ENCODE measurements around the gene AP4B1.

Gene AP4B1

DNA sequence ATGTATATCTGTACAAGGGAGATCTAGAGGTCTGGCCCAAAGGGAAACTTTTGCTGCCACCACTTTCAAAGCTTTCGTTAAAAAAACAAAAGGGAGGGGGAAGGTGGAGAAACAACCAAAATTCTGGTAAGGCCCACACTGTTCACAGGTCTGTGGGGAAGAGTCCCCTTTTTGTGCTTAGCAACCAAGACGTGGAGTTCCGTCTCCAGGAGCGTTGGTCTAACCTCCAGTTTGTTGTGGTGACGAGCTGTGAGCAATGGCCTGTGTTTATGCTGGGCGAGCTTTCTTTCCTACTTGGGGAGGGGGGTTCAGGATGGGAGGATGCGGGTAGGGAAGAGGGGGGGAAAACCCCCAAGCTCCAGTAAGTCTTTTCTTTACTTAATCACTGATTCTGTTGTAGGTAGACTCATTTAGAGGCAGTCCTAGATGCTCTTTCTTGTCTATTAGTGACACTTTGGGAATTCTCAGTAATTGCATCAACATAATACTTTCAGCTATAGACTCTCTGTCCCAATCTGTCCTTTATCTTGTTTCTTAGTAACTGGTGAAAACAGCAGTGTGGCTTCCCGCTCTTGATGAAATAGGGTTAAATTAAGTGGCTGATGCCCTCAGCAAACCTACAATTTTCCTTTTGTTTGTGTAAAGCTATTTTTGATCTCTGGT lies 26.0 kb upstream of the AP4B1 start:
- DNase-seq (ENCODE audit: low read depth): peak; percentile 50

DNA sequence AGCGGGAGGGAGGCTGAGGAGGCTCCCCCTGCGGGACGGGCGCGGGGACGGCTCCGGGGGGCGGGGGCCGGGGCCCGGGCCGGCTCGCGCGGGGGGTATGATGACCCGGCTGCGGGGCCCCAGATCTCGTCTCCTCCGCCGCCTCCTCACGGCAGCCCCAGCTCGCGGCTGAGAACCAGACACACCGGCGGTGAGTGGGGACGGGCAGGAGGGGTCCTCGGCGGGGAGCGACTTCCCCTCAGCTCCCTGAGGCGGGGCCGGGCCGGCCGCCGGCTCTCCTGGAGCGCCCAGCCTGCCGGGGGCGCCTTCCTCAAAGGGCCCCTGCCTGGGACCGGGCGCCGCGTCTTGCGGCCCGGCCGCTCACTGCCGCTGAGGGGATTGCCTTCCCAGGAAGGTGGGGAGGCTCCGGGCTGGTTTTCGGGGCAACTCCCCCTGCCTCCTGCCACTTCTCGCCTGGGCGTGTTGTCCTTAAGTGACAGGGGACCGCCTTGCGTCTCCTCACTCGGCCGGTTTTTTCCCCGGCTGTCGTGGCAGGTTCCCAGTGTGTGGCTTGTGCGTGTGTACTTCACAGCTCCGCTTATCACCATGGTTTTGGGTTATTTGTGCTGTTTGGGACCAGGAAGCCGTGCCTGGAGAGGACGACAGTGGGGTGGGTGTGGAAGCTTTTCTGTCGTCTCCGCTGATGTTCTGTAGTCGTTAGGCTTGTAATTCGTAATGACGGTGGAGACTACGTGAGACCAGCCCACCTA lies 25.3 kb upstream of the AP4B1 start:
- peak; percentile 46 for DNase-seq (ENCODE audit: low read depth)

DNA sequence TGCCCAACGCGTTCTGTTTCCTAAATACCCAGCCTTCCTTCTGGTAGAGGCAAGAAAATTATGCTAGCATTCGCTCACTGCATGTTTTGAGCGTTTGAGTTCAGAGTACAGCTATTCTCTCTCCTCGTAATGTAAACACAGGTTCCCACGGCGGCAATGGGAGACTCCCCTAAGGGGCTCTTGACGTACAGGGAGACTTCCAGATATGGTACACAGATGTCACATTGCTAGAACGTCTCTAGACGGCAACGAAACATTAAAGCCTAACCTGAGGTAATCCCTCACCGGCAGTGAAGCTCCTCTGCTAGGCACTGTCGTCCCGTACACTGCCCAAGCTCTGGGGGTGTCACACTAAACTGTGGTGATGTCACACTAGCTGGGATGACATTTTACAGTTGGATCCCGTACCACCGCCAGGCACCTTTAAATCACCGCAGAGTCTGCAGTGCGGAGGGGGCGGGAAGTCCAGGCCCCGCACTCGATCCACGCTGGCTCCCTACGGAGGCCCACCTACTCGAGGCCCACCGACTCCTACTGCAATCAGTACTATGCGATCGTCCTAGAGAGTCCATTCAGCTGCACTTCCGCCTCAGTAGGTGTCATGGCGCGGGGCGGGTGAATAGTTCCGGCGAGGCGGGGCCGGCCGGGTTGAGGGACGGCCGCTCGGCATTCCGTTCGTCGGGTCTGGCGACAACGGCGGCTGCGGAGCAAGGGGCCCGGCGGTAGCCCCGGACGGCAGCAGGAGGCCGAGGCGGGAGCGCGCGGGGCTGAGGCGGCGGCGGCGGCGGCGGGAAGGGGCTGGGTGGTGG lies 24.5 kb upstream of the AP4B1 start, which contains the start of gene HIPK1:
HIPK1 (plus strand) TSS at position 384 of the 809 bp plus-strand sequence.
- DNase-seq (ENCODE audit: low read depth): peak; percentile 91

DNA sequence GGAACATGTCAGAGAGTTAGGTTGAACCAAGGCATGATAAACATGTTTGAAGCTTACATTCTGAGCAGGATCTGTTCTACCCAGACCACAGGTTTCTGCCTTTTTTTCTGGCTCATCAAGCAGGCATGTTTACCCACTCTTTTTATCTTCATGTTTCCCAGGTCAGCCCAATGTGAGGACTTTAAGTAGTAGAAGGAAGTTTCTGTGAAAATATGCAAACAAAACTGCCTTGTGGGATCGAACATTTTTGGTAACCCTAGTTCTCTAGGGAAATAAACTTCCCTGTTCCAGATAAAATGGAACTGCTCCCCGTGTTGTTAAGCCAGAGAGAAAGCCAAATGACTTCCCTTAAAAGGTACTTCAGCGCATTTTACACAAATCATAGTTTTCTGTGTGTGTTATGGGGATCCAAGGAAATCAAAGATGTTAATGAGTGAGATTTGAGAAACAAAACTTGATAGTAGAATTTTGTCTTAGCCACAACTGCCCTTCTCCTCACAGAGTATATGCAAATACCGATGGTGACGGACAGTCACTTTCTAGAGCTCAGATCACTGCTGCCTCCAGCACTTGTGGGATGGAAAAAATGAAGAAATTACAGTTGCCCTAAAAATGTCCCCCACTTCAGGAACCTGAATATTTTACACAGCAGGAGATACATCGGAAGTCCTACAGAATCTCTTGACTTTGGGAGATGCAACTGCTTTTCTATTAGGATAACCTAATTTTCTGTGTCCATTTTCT lies 23.8 kb upstream of the AP4B1 start:
- DNase-seq (ENCODE audit: low read depth): no peak

DNA sequence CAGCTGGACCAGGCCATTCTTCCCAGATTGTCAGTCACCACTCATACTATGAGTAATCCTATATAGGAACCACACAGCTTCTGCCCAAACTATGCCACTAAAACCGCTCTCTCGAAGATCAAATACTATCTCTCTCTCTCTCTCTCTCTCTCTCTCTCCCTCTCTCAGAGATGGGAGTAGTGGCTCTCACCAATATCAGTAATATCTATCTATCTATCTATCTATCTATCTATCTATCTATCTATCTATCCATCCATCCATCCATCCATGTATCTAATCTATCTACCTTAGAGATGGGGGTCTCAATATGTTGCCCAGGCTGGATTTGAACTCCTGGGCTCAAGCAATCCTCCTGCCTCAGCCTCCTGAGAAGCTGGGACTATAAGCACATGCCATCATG lies 19.9 kb upstream of the AP4B1 start:
- DNase-seq (ENCODE audit: low read depth): no peak

DNA sequence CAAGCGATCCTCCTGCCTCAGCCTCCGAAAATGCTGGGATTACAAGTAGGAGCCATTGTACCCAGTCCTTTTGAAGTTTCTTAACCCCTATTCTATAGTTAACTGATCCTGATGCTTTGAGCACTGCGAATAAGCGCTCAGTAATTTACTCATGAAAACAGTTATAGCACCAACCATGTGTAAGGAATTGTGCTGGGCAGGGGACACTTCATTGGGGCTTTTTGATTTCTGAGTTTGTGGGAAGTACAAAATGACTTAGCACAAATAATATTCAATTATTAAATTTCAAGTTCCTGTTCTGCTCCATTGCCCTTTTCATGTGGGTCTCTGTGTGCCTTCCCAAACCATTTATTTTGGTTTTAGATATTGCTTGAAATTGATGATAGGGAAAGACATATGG lies 18.4 kb upstream of the AP4B1 start:
- DNase-seq (ENCODE audit: low read depth): no peak

DNA sequence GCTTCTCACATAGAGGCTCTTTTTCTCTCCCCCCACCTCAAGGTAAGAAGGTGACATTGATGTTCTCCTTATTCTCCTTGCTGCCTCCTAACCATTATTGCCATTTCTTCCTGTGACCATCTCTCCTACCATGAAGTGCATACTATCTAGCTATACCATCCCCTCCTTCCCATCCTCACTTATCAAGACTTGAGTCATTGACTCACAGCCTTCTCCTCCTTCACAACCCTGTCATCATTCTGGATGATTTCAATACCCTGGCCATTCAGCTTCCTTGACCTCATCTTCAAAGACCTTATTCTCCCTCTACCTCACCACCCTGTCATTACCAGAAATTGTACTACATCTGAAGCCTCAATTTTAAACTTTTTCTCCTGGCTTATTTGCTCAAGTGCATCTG lies 13.6 kb upstream of the AP4B1 start:
- no peak for DNase-seq (ENCODE audit: low read depth)

DNA sequence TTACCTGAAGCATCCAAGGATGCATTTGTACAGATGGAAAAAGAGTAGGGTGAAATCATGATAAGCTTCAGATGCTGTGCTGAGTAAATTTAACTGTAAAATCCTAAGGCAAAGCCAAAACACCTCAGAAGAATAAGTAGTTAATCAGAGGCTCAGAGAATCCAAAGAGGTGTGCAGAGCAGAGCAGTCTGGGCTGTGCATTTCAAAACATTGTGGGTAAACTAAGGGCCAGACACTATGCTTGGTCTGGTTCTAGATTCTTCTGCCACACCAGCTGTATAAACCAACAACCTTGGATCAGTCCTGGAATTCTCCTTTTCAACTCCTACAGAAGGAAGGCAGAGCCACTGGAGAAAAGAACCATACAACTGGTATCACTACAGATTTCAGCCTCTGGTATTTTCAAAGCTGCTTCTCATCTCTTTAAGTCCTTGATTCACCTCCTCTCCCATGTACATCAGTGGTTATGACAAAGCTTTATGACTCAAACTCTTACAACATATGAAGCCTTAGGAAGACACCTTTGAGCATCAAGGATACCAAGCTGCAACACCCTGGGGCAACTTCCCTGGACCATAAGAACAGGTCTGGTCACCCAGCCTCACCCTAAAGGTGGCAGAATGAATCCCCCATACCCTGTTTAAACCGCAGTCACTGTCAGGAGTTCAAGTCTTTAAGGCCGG lies 12.9 kb upstream of the AP4B1 start:
- no peak for DNase-seq (ENCODE audit: low read depth)

DNA sequence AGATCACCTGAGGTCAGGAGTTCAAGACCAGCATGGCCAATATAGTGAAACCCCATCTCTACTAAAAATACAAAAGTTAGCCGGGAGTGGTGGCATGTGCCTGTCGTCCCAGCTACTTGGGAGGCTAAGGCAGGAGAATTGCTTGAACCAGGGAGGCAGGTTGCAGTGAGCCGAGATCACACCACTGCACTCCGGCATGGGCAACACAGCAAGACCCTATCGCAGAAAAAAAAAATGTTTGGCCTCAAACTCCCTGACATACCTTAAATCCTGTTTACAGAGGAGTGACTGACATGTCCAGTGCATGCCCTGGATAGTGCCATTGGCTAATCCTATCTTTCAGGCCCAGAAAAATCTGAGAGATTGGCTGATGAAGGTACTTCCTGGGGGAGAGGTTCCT lies 12.4 kb upstream of the AP4B1 start:
- no peak for DNase-seq (ENCODE audit: low read depth)

DNA sequence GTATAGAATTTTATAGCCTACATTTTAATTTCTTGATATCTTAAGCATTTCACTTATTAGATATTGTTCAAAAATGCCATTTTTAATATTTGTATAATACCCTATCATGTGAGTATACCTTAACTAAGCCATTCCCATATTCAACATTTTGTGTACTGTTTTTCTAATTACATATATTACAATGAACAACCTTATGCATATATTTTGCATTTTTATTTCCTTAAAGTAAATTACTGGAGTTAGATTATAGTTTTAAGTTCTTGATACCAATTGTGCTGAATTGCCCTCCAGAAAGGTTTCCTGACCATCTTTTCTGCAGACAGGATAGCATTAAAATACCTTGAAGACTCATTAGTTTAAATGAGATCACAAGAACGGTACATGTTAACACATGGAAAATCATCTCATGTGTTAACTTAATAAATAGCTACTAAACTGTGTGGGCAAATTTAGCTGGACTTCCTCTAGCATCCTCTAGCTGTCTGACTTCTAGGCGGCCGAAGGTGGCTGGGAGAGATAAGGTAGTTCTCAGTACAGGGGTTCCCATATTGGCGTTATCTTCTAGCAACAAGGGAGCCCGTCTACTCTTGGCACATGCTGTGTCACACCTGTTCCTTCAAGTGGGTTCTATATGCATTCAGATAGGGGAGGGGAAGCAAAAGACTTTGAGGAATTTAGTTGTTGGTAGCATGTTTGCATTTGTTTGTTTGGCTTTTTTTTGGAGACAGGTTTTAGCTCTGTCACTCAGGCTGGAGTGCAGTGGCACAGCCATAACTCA lies 9.5 kb upstream of the AP4B1 start:
- no peak for DNase-seq (ENCODE audit: low read depth)

DNA sequence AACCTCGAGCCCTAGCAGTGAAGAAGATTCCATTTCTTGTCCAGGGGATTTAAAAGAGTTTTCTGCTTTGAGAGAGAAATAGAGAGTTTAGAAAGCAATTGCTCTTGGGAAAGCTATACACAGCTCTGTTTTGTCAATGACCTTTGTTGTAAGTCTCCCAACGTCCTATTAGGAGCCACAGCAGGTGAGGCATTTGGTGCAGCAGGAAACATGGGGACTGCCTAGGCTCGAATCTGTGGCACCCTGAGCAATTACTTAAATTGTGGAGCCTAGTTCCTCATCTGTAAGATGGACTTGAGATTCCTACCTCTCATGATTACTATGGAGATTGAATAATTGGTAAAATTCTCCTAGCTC lies 8.7 kb upstream of the AP4B1 start:
- DNase-seq (ENCODE audit: low read depth): no peak

DNA sequence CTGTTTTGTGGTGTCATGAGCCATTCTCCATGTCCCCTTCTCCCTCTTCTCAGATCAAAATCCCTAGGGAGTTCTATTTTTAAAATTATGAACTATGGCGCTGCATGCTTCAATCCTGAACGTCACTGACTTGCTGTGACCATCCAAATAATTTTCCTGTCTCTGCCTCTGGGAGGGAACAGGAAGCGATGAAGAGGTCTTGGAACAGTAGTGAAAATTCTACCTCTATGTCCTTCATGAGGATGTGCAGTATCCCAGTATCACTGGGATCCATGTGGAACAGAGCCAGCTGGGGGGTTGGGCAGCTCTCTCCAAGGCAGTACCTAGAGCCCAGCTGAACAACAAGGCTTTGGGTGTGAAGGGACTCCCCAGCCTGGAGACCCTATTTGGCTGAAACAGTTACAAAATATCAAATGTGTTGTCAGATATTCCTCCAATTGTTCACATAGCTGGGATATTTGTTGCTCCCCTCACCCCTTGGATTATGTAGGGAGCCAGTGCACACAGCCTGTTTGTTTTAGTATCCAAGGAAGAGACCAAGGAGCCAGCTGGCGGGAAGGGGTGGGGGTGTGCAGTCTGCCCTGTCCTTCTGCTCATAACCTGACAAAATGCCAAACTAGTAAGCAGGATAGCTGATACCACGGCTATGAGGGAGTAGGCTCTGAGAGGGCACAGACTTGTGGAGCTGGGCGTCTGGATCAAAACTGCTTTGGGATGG lies 8.2 kb upstream of the AP4B1 start:
- DNase-seq (ENCODE audit: low read depth): no peak

DNA sequence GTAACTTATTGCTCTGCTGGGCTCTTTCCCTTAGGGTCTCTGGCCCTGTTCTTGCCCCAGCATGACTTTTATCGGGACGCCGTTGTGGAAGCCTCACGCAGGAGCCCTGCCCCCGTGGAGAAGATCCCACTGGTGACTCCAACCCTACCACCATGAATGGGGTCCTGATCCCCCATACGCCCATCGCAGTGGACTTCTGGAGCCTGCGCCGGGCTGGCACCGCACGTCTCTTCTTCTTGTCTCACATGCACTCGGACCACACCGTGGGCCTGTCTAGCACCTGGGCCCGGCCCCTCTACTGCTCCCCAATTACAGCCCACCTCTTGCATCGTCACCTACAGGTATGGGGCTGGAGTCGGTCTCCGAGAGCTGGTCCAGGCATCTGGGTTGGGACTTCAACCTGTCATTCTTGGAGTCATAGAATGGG lies 849 bp upstream of the AP4B1 start:
- DNase-seq (ENCODE audit: low read depth): no peak

DNA sequence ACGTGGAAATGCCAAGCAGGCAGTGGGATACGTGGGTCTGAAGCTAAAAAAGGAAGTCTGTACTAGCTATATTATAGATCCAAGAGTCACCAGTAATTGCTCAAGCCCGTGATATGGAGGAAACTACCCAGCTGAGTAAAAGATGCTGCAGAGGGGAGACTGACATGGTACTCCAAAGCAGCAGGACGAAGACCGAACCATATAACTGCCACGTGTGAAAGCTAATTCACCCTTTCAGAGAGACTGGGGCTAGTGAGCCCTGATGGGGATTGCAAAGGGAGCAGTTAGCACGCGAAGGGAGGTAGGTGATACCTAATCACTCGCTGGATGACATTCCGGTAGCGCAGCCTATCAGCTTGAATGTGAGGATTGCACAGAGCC lies 316 bp downstream of the AP4B1 start:
- DNase-seq (ENCODE audit: low read depth): no peak

DNA sequence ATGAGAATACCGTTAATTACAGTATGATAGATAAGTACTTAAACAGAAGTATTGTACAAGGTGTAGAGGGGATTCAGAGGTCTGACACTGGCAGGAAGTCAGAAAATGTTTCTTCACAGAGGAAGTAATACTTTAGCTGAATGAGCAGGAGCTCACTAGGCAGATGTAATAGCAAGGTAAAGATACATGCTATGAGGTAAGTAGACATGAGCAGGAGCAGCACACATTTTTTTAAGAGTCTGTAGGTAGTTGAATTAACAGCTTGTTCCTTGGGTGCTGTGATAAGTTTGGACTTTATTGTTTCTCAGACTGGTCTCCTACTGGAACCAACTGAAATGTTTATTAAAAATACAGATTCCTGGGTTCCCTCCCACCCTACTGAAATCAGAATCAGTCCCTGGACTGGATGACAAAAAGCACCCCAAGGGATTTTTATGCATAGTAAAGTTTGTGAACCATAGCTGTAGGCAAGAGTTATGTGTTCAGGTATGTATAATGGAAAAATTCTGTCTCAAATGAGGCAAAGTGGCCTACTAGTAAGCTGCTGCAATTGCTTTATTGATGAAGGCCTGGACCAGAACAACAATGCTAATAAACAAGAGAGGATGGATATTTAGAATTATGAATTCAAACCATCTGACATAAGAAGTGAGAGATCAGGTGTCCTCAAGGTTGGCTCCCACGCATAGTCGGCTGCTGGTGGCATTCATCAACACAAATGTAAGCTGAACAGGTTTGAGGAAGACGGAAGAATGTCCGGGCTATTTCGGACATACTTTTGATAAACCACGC lies 902 bp downstream of the AP4B1 start:
- DNase-seq (ENCODE audit: low read depth): peak; percentile 1

DNA sequence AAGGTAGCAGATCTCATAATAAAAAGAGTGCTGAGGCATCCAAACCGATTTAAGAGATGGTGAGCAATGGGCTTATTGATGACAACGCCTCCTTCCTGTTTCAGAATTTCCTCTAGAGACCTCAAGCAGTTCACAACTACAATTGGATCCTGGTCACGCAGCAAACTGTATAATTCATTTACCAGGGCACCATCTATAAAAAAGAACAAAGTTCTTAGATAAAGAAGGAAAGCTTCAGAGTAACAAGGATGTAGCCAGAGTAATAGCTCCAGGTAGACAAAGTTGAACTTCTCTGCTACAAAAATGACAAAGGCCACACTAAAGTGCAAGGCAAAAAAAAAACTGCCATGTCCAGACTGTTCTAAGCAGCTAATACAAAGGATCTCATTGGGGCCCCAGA lies 3.4 kb downstream of the AP4B1 start:
- no peak for DNase-seq (ENCODE audit: low read depth)

DNA sequence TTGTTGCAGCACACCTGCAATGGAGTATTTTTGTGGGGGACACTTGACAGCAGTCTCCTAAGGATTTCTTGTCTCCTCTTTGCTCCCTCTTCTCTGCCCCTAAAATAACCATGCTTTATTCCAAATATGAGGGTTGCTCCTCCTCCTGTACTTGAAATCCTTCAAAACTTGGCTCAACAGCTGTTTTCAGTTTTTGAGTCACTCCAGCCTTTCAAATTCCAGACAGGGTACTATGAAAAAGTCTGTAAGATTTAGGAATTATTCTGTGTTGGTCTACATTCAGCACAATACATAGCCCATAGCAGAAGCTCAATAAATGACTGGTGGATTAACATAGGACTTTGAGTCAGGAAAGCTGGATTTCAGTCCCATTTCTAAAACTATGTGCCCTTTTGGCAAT lies 5.5 kb downstream of the AP4B1 start:
- DNase-seq (ENCODE audit: low read depth): no peak

DNA sequence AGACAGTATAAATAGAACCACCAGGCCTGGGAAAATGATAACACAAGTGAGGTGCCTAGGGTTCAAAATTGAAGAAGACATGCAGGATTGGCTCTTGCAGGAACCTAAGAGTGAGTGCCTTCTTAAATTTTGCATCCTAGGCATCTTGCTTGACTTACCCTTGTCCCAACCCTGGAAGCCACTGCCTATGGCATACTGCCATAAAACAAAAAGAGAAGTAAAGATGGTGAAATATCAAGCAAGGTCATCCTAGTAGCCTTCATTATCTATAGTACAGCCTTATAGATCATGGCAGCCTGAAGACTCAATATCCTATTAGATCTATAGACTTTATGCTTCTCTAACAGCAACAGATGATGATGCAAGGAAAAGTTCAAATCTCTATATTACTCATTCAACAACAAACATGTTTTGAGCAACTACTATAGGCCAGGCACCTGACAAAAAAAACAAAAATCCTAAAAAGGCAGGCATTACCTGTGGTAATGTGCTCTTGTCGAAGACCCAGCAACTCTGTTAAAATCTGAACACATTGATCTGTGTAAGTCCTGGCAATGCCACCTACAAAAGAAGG lies 6.3 kb downstream of the AP4B1 start:
- DNase-seq (ENCODE audit: low read depth): no peak

DNA sequence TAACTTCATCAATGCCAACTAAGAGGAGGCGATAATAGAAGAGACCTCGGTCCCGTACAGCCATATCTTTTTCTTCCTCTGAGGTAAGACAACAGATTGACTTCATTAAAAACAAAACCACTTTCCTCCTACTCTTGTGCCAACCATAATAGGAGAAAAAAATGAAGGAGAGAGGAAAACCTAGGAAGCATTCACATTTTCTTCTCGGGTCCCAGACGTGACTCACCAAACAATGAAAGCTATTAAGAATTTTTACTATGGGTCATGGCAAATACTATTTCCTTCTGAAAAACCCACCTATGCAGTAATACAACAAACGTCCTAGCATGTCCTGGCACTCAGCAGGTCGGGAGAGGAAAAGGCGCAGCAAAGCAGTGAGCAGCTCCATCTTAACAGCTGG lies 8.6 kb downstream of the AP4B1 start:
- DNase-seq (ENCODE audit: low read depth): no peak
